ENCODE data around the gene OTUB1.

Gene OTUB1

DNA sequence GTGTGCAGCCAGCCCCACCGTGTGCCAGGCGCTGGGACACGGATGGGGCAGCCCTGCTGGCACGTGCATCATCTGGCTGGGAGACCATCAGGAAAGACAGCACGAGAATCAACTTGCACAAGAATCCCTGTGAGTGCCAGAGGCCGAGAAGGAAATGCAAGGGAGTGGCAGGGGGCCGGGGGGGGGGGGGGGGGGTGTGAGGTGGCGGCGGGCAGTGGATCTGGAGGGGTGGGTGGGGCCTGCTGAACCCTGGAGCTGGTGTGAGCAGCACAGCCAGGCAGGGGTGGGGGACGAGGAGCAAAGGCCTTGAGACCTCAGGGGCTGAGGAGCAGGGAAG is 35.5 kb downstream of the OTUB1 start:
- no peaks in the 10 kb centered on the region for H3K79me1 ChIP-seq (replicated peaks; ENCODE audit: low read length, poor library complexity, severe bottlenecking)

GRCh38 chr11:64022125-64022784 is 36.0 kb downstream of the OTUB1 start:
- Histone ChIP-seq H2BK15ac (ENCODE audit: low read depth, poor library complexity, severe bottlenecking) (no peak overlapping the region), H3K4me3 (ENCODE audit: insufficient read depth in 1 of 2, low read depth in 1 of 2, low read length in 2 of 2) (no peak overlapping the region), H3K14ac (ENCODE audit: low read length in 2 of 2) (no peak overlapping the region), H2AK5ac (ENCODE audit: low read length, severe bottlenecking) (no peak overlapping the region), H3K36me3 (ENCODE audit: control insufficient read depth in 1 of 2, insufficient read depth in 2 of 2, low read depth in 1 of 2, low read length in 2 of 2) (no peaks in the 10 kb centered on the region), H3K27me3 (ENCODE audit: control insufficient read depth in 1 of 2, insufficient read depth in 1 of 2, low read length in 2 of 2) (peaks cover 15 to 38% of the 10 kb centered on the region in 2 experiments), H3K23ac (ENCODE audit: low read length in 2 of 2) (no peak overlapping the region), H2BK120ac (ENCODE audit: low read depth, low read length) (no peak overlapping the region), H2BK12ac (ENCODE audit: low read length in 2 of 2) (no peak overlapping the region), H4K8ac (ENCODE audit: low read length) (no peak overlapping the region), H3K18ac (ENCODE audit: low read depth in 1 of 2, low read length in 2 of 2) (no peak overlapping the region), H3K79me1 (replicated peaks; ENCODE audit: low read length, poor library complexity, severe bottlenecking) (no peaks in the 10 kb centered on the region), H3K9me3 (ENCODE audit: control insufficient read depth, low read length) (no peaks in the 10 kb centered on the region), H3K4me2 (ENCODE audit: low read length, poor library complexity, severe bottlenecking) (no peak overlapping the region), H3K9ac (ENCODE audit: low read length) (no peak overlapping the region), H3K4ac (ENCODE audit: low read depth in 1 of 2, low read length in 2 of 2) (no peak overlapping the region), H3K4me1 (ENCODE audit: control insufficient read depth, insufficient read depth, low read depth, low read length) (peaks cover 11% of the 10 kb centered on the region), H2AFZ (ENCODE audit: low read depth, low read length) (no peak overlapping the region), H2BK5ac (ENCODE audit: low read depth, low read length, poor library complexity, severe bottlenecking) (no peak overlapping the region), H4K91ac (ENCODE audit: low read length) (no peak overlapping the region), H3K27ac (ENCODE audit: low read length, poor library complexity, severe bottlenecking) (no peak overlapping the region)
- WGBS = 73% methylated on average over 14 of the region's 14 CpGs
- no peak for DNase-seq

More for the DNA sequence above, 35.5 kb downstream of the OTUB1 start:
- no peak for DNase-seq
- Histone ChIP-seq H3K27ac (ENCODE audit: low read length, poor library complexity, severe bottlenecking) (no peak overlapping the region), H3K14ac (ENCODE audit: low read length in 2 of 2) (no peak overlapping the region), H3K4me3 (ENCODE audit: insufficient read depth in 1 of 2, low read depth in 1 of 2, low read length in 2 of 2) (no peak overlapping the region), H2BK5ac (ENCODE audit: low read depth, low read length, poor library complexity, severe bottlenecking) (no peak overlapping the region), H2AFZ (ENCODE audit: low read depth, low read length) (no peak overlapping the region), H3K36me3 (ENCODE audit: control insufficient read depth in 1 of 2, insufficient read depth in 2 of 2, low read depth in 1 of 2, low read length in 2 of 2) (no peaks in the 10 kb centered on the region), H4K8ac (ENCODE audit: low read length) (no peak overlapping the region), H3K23ac (ENCODE audit: low read length in 2 of 2) (no peak overlapping the region), H2BK15ac (ENCODE audit: low read depth, poor library complexity, severe bottlenecking) (no peak overlapping the region), H3K4ac (ENCODE audit: low read depth in 1 of 2, low read length in 2 of 2) (no peak overlapping the region), H2BK120ac (ENCODE audit: low read depth, low read length) (no peak overlapping the region), H4K91ac (ENCODE audit: low read length) (no peak overlapping the region), H2BK12ac (ENCODE audit: low read length in 2 of 2) (no peak overlapping the region), H3K9ac (ENCODE audit: low read length) (no peak overlapping the region), H3K4me2 (ENCODE audit: low read length, poor library complexity, severe bottlenecking) (no peak overlapping the region), H2AK5ac (ENCODE audit: low read length, severe bottlenecking) (no peak overlapping the region), H3K27me3 (ENCODE audit: control insufficient read depth in 1 of 2, insufficient read depth in 1 of 2, low read length in 2 of 2) (peaks cover 10 to 33% of the 10 kb centered on the region in 2 experiments), H3K4me1 (ENCODE audit: control insufficient read depth, insufficient read depth, low read depth, low read length) (peaks cover 11% of the 10 kb centered on the region), H3K9me3 (ENCODE audit: control insufficient read depth, low read length) (no peaks in the 10 kb centered on the region), H3K18ac (ENCODE audit: low read depth in 1 of 2, low read length in 2 of 2) (no peak overlapping the region)
- 21% methylated on average over 7 of the region's 10 CpGs for WGBS

GRCh38 chr11:64023712-64024710 is 37.8 kb downstream of the OTUB1 start:
- Histone ChIP-seq H2BK15ac (ENCODE audit: low read depth, poor library complexity, severe bottlenecking) (no peak overlapping the region), H3K4ac (ENCODE audit: low read depth in 1 of 2, low read length in 2 of 2) (no peak overlapping the region), H3K27me3 (ENCODE audit: control insufficient read depth in 1 of 2, insufficient read depth in 1 of 2, low read length in 2 of 2) (peaks cover 32 to 49% of the 10 kb centered on the region in 2 experiments), H3K4me2 (ENCODE audit: low read length, poor library complexity, severe bottlenecking) (no peak overlapping the region), H3K9ac (ENCODE audit: low read length) (no peak overlapping the region), H3K14ac (ENCODE audit: low read length in 2 of 2) (no peak overlapping the region), H3K4me3 (ENCODE audit: insufficient read depth in 1 of 2, low read depth in 1 of 2, low read length in 2 of 2) (no peak overlapping the region), H2BK120ac (ENCODE audit: low read depth, low read length) (no peak overlapping the region), H3K36me3 (ENCODE audit: control insufficient read depth in 1 of 2, insufficient read depth in 2 of 2, low read depth in 1 of 2, low read length in 2 of 2) (no peaks in the 10 kb centered on the region), H3K23ac (ENCODE audit: low read length in 2 of 2) (no peak overlapping the region), H4K8ac (ENCODE audit: low read length) (no peak overlapping the region), H3K18ac (ENCODE audit: low read depth in 1 of 2, low read length in 2 of 2) (no peak overlapping the region), H3K9me3 (ENCODE audit: control insufficient read depth, low read length) (no peaks in the 10 kb centered on the region), H4K91ac (ENCODE audit: low read length) (no peak overlapping the region), H3K4me1 (ENCODE audit: control insufficient read depth, insufficient read depth, low read depth, low read length) (peaks cover 22% of the 10 kb centered on the region), H2BK5ac (ENCODE audit: low read depth, low read length, poor library complexity, severe bottlenecking) (no peak overlapping the region), H3K79me1 (replicated peaks; ENCODE audit: low read length, poor library complexity, severe bottlenecking) (no peaks in the 10 kb centered on the region), H2BK12ac (ENCODE audit: low read length in 2 of 2) (no peak overlapping the region), H2AFZ (ENCODE audit: low read depth, low read length) (no peak overlapping the region), H2AK5ac (ENCODE audit: low read length, severe bottlenecking) (no peak overlapping the region), H3K27ac (ENCODE audit: low read length, poor library complexity, severe bottlenecking) (no peak overlapping the region)
- whole genome bisulfite sequencing = 85% methylated on average over 19 of the region's 20 CpGs
- DNase-seq = no peak

DNA sequence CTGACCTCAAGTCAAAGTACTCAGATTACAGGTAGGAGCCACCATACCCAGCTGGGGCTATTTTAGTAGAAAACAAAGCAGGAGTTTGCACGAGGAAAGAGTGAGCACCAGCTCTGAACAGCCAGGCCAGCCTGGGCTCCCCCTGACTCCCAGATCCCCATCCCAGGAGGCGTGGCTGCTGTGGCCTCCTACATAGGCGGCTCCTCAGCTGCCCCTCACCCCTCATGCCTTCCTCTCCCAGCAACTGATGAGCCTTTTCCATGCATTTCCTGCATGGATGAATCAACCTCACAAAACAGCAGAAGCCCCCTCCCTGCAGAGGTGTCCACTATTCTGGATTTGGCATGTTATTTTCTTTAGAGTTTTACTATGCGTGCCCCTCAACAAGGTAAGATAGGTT is 39.0 kb downstream of the OTUB1 start:
- no peak overlapping the region for H3K23ac ChIP-seq (ENCODE audit: low read length in 2 of 2)
- H2BK5ac ChIP-seq (ENCODE audit: low read depth, low read length, poor library complexity, severe bottlenecking) = no peak overlapping the region
- H3K27ac ChIP-seq (ENCODE audit: low read length, poor library complexity, severe bottlenecking) = no peak overlapping the region
- H3K18ac ChIP-seq (ENCODE audit: low read depth in 1 of 2, low read length in 2 of 2) = no peak overlapping the region
- H4K8ac ChIP-seq (ENCODE audit: low read length) = no peak overlapping the region
- no peak overlapping the region for H2BK12ac ChIP-seq (ENCODE audit: low read length in 2 of 2)
- no peak overlapping the region for H2BK15ac ChIP-seq (ENCODE audit: low read depth, poor library complexity, severe bottlenecking)
- no peak overlapping the region for H2AFZ ChIP-seq (ENCODE audit: low read depth, low read length)
- WGBS = 58% methylated on average over 4 of the region's 4 CpGs
- H3K4me3 ChIP-seq (ENCODE audit: insufficient read depth in 1 of 2, low read depth in 1 of 2, low read length in 2 of 2) = no peak overlapping the region
- H3K9ac ChIP-seq (ENCODE audit: low read length) = no peak overlapping the region
- peaks cover 38 to 50% of the 10 kb centered on the region in 2 experiments for H3K27me3 ChIP-seq (ENCODE audit: control insufficient read depth in 1 of 2, insufficient read depth in 1 of 2, low read length in 2 of 2)
- no peaks in the 10 kb centered on the region for H3K36me3 ChIP-seq (ENCODE audit: control insufficient read depth in 1 of 2, insufficient read depth in 2 of 2, low read depth in 1 of 2, low read length in 2 of 2)
- H3K4ac ChIP-seq (ENCODE audit: low read depth in 1 of 2, low read length in 2 of 2) = no peak overlapping the region
- no peak overlapping the region for H3K14ac ChIP-seq (ENCODE audit: low read length in 2 of 2)
- no peak overlapping the region for H2BK120ac ChIP-seq (ENCODE audit: low read depth, low read length)
- H4K91ac ChIP-seq (ENCODE audit: low read length) = no peak overlapping the region
- no peak overlapping the region for H3K4me2 ChIP-seq (ENCODE audit: low read length, poor library complexity, severe bottlenecking)
- no peaks in the 10 kb centered on the region for H3K79me1 ChIP-seq (replicated peaks; ENCODE audit: low read length, poor library complexity, severe bottlenecking)
- DNase-seq = no peak
- no peak overlapping the region for H2AK5ac ChIP-seq (ENCODE audit: low read length, severe bottlenecking)
- H3K4me1 ChIP-seq (ENCODE audit: control insufficient read depth, insufficient read depth, low read depth, low read length) = peaks cover 22% of the 10 kb centered on the region
- H3K9me3 ChIP-seq (ENCODE audit: control insufficient read depth, low read length) = no peaks in the 10 kb centered on the region

All from mesenchymal stem cell (in vitro differentiated cells and primary cell).